Right cardiac atrium (tissue), 5 donors: ENCODE results near the gene DIO1. TPM values are rescaled to one million over a fixed set of nuclear protein-coding genes. Genes with fewer than 3 reads are reported as not detected.

Experiments used
- ATAC-seq, 2 donors: fragments of 200-7000 bp; cut with Tn5 transposase; one replicate each; pipeline versions ENCODE4 v1.8.0 to v1.9.1; 2020; ENCODE audit warnings: moderate library complexity in 2 of 2, mild to moderate bottlenecking in 1 of 2
- DNase-seq, 3 donors: peaks; one replicate each; pipeline ENCODE4 v3.0.0-alpha.2; 2020
- H3K27ac ChIP-seq: one replicate; pipeline ENCODE4 v1.5.1; 2013; ENCODE audit warnings: mild to moderate bottlenecking, low read length, control low read depth, moderate library complexity
- H3K27me3 ChIP-seq: one replicate; pipeline ENCODE4 v1.6.1; 2013; ENCODE audit not compliant: control insufficient read depth, insufficient read depth
- H3K4me1 ChIP-seq: one replicate; pipeline ENCODE4 v1.6.1; 2013; ENCODE audit warnings: low read length; ENCODE audit not compliant: control insufficient read depth, insufficient read depth
- H3K4me3 ChIP-seq: one replicate; pipeline ENCODE4 v1.5.1; 2013; ENCODE audit warnings: low read length, control low read depth
- H3K9me3 ChIP-seq: one replicate; pipeline ENCODE4 v1.6.1; 2013; ENCODE audit warnings: low read length; ENCODE audit not compliant: control insufficient read depth
- WGBS: extraction: QIAGEN DNeasy Blood & Tissue Kit; methylation state at CpG from one replicate; pipeline ENCODE4 v1.1.7; 2013; 5-methylcytosine and 5-hydroxymethylcytosine counted together
- intact Hi-C, 4 donors: fragments of 100-400 bp; cut with DNase I; formaldehyde crosslinking; loops; one replicate each; pipeline versions ENCODE4 v1.11.0 to v1.14.0; 2022 to 2023
- polyA plus RNA-seq: library from polyadenylated mRNA; stranded (reverse); fragments of 200-250 nt; gene quantifications from one replicate; pipeline ENCODE4 v1.2.3, GENCODE V29; 2013
- total RNA-seq, 4 donors: library from RNA; stranded (reverse); fragmentation: NEBNext Ultra II Directional; extraction: Animal tissue kit (Norgen Biotek cat#: 25700); gene quantifications; one replicate each; pipeline ENCODE4 v1.2.1, GENCODE V29; 2021
- donor health status: healthy with polysubstance abuse.
- donor health status: DM: no; HTN: yes; CAD: no.
- donor health status: DM: no; HTN: no; CAD: no.
- donor health status: DM: no; HTN: yes; CAD: no; lungs with severe emphysema.
- donor health status: DM: yes; HTN: yes; CAD: no.

The DIO1 gene
- total and polyA plus RNA-seq, 5 donors: not detected

GRCh38 chr1:53918343-53918742, 24.4 kb downstream of the DIO1 start:
- intact Hi-C loops: no loop called here
- Histone ChIP-seq H3K27me3 (no peaks in the 10 kb centered on the region), H3K4me3 (no peak overlapping the region), H3K9me3 (no peaks in the 10 kb centered on the region), H3K4me1 (no peaks in the 10 kb centered on the region), H3K27ac (no peak overlapping the region)
- ATAC-seq (peak; percentile 61 to 74), DNase-seq (no peak)
- 55% methylated on average over 5 of the region's 5 CpGs for WGBS

- Histone ChIP-seq H3K4me1 (no peaks in the 10 kb centered on the region), H3K27ac (no peak overlapping the region), H3K4me3 (no peak overlapping the region), H3K27me3 (no peaks in the 10 kb centered on the region), H3K9me3 (no peaks in the 10 kb centered on the region)
- intact Hi-C loops: no loop called here
- DNase-seq (no peak), ATAC-seq (no peak)
- 91% methylated on average over 3 of the region's 3 CpGs for WGBS
These were observed 25.7 kb downstream of the DIO1 start for GRCh38 chr1:53919675-53920066.

- Histone ChIP-seq H3K4me3 (no peak overlapping the region), H3K4me1 (no peaks in the 10 kb centered on the region), H3K27ac (no peak overlapping the region), H3K9me3 (no peaks in the 10 kb centered on the region), H3K27me3 (no peaks in the 10 kb centered on the region)
- ATAC-seq (no peak), DNase-seq (no peak)
- intact Hi-C loops: no loop called here
- WGBS: 96% methylated on average over 2 of the region's 2 CpGs
These were observed 33.4 kb downstream of the DIO1 start for GRCh38 chr1:53927376-53927881.

- no peak overlapping the region for H3K27ac ChIP-seq
- DNase-seq (no peak), ATAC-seq (no peak)
- 68% methylated on average over 2 of the region's 2 CpGs for WGBS
- no peaks in the 10 kb centered on the region for H3K4me1 ChIP-seq
- H3K27me3 ChIP-seq: no peaks in the 10 kb centered on the region
- H3K9me3 ChIP-seq: no peaks in the 10 kb centered on the region
- intact Hi-C loops: no loop called here
- no peak overlapping the region for H3K4me3 ChIP-seq
These were observed 35.4 kb downstream of the DIO1 start for GRCh38 chr1:53929246-53929960.

GRCh38 chr1:53930932-53931331, 36.9 kb downstream of the DIO1 start:
- Histone ChIP-seq H3K9me3 (no peaks in the 10 kb centered on the region), H3K27ac (no peak overlapping the region), H3K4me3 (no peak overlapping the region), H3K4me1 (no peaks in the 10 kb centered on the region), H3K27me3 (no peaks in the 10 kb centered on the region)
- intact Hi-C loops: no loop called here
- no peak for ATAC-seq
- 86% methylated on average over 3 of the region's 3 CpGs for WGBS
- no peak for DNase-seq

GRCh38 chr1:53931523-53931922, 37.5 kb downstream of the DIO1 start:
- no peaks in the 10 kb centered on the region for H3K27me3 ChIP-seq
- H3K4me3 ChIP-seq: no peak overlapping the region
- DNase-seq (no peak), ATAC-seq (no peak)
- H3K4me1 ChIP-seq: no peaks in the 10 kb centered on the region
- H3K27ac ChIP-seq: no peak overlapping the region
- WGBS: 96% methylated on average over 2 of the region's 2 CpGs
- intact Hi-C loops: no loop called here
- H3K9me3 ChIP-seq: no peaks in the 10 kb centered on the region

GRCh38 chr1:53934170-53934765, 40.3 kb downstream of the DIO1 start:
- no peak for ATAC-seq
- intact Hi-C loops: no loop called here

GRCh38 chr1:53936430-53936829, 42.4 kb downstream of the DIO1 start:
- DNase-seq: no peak
- intact Hi-C loops: no loop called here
- Histone ChIP-seq H3K27me3 (no peaks in the 10 kb centered on the region), H3K9me3 (no peaks in the 10 kb centered on the region), H3K27ac (no peak overlapping the region), H3K4me1 (no peaks in the 10 kb centered on the region), H3K4me3 (no peak overlapping the region)
- WGBS: 87% methylated on average over 1 of the region's 1 CpG
- no peak for ATAC-seq

More at GRCh38 chr1:53934170-53934765, 40.3 kb downstream of the DIO1 start:
- H3K9me3 ChIP-seq: no peaks in the 10 kb centered on the region
- 97% methylated on average over 1 of the region's 1 CpG for WGBS
- no peak overlapping the region for H3K4me3 ChIP-seq
- DNase-seq: no peak
- no peaks in the 10 kb centered on the region for H3K4me1 ChIP-seq
- H3K27me3 ChIP-seq: no peaks in the 10 kb centered on the region
- H3K27ac ChIP-seq: no peak overlapping the region

- intact Hi-C loops: no loop called here
- ATAC-seq (no peak), DNase-seq (no peak)
- no peak overlapping the region for H3K27ac ChIP-seq
- no peaks in the 10 kb centered on the region for H3K27me3 ChIP-seq
- 95% methylated on average over 4 of the region's 4 CpGs for WGBS
- H3K4me1 ChIP-seq: no peaks in the 10 kb centered on the region
- no peaks in the 10 kb centered on the region for H3K9me3 ChIP-seq
- H3K4me3 ChIP-seq: no peak overlapping the region
These were observed 44.3 kb downstream of the DIO1 start for GRCh38 chr1:53938136-53938830.

GRCh38 chr1:53942127-53942957, 48.4 kb downstream of the DIO1 start:
- Histone ChIP-seq H3K9me3 (no peaks in the 10 kb centered on the region), H3K27ac (no peak overlapping the region), H3K4me3 (no peak overlapping the region), H3K4me1 (peaks cover 5% of the 10 kb centered on the region), H3K27me3 (no peaks in the 10 kb centered on the region)
- ATAC-seq: no peak
- intact Hi-C loops: loop anchor here in 2 of 4 donors (2.0 to 10.0 kb wide), 2 partner anchors 48 to 66 kb away; partner anchors contain the start of gene DIO1 (in 1 of the 2)
- 86% methylated on average over 7 of the region's 7 CpGs for WGBS
- DNase-seq: no peak
